Fibroblast of villous mesenchyme (primary cell): Measurements from ENCODE around the gene NUFIP2. TPM values are rescaled to one million over a fixed set of nuclear protein-coding genes. Genes with fewer than 3 reads are reported as not detected.
A peak's percentile ranks its signal among the peaks of the same experiment; 100 is the strongest.
"Not testable (repeated sequence)": the region's sequence is repeated elsewhere in the genome, so short reads cannot be mapped to it uniquely, and the experiment has no call there.

Source experiments
- DNase-seq: peaks from one replicate; pipeline ENCODE4 v3.0.0-alpha.2; 2010; ENCODE audit warnings: low read depth
- H3K4me3 ChIP-seq: 2 replicates; pipeline ENCODE4 v1.5.1; 2011; ENCODE audit warnings: low read depth, mild to moderate bottlenecking, low read length
- total RNA-seq: library from RNA; depleted of rRNA; stranded (reverse); fragments of >200 nt; gene quantifications from 2 replicates; pipeline ENCODE4 v1.2.3, GENCODE V29; 2012
- TF ChIP-seq, protein P1 (sequence below): IDR thresholded peaks from 2 replicates; pipeline ENCODE4 v1.5.1; 2012; ENCODE audit warnings: low read depth, mild to moderate bottlenecking, low read length; ENCODE audit not compliant: insufficient read depth

Gene NUFIP2
- total RNA-seq, 1 donor = 67.4 TPM

DNA sequence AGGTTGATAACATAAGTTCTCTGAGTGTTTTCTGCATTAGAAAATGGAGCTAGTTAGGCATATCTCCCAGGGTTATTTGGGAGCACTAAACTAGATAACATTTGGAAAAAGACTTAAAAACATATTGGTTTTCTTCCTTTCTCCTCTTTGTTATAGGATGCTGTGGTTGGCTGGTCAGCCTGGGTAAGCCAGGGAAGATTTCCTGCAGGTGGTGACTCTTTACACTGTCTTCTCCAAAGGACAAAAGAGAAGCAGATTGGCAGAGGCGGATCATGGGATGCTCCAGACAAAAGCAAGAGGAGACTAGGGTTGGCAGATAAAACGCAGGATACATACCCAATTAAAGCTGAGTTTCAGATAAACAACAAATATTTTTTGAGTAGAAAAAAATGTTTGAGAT, 53.5 kb downstream of the NUFIP2 start:
- TF ChIP-seq, protein P1, sequence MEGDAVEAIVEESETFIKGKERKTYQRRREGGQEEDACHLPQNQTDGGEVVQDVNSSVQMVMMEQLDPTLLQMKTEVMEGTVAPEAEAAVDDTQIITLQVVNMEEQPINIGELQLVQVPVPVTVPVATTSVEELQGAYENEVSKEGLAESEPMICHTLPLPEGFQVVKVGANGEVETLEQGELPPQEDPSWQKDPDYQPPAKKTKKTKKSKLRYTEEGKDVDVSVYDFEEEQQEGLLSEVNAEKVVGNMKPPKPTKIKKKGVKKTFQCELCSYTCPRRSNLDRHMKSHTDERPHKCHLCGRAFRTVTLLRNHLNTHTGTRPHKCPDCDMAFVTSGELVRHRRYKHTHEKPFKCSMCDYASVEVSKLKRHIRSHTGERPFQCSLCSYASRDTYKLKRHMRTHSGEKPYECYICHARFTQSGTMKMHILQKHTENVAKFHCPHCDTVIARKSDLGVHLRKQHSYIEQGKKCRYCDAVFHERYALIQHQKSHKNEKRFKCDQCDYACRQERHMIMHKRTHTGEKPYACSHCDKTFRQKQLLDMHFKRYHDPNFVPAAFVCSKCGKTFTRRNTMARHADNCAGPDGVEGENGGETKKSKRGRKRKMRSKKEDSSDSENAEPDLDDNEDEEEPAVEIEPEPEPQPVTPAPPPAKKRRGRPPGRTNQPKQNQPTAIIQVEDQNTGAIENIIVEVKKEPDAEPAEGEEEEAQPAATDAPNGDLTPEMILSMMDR = no peak
- peak; percentile 27 for DNase-seq
- no peak overlapping the region for H3K4me3 ChIP-seq

DNA sequence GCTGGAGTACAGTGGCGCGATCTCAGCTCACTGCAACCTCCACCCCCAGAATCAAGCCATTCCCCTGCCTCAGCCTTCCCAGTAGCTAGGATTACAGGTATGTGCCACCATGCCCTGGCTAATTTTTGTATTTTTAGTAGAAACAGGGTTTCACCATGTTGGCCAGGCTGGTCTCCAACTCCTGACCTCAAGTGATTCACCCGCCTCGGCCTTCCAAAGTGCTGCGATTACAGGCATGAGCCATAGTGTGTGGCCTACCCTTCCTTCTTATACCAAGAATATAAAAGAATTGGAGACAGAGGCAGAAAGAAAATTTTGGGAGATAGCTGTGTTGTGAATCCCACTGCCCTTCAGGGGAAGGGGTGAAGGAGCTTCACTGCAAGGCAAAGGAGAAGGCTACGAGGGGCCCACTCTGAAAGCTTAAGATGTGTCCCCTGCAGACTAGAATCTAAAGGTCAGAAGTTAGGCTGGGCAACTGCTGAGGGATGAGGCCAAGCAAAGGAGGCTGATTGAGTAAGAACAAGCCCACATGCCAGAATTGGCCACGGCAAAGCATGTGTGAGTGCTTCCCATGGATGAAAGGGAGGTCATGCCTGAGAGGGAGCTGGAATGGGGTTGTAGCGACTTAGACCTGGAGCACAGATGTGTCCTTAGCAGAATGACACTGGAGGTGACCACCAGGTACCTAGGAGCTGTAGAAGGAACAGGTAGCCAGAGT, 55.7 kb downstream of the NUFIP2 start:
- H3K4me3 ChIP-seq = no peak overlapping the region
- DNase-seq = peak; percentile 33
- TF ChIP-seq, protein P1 = no peak

DNA sequence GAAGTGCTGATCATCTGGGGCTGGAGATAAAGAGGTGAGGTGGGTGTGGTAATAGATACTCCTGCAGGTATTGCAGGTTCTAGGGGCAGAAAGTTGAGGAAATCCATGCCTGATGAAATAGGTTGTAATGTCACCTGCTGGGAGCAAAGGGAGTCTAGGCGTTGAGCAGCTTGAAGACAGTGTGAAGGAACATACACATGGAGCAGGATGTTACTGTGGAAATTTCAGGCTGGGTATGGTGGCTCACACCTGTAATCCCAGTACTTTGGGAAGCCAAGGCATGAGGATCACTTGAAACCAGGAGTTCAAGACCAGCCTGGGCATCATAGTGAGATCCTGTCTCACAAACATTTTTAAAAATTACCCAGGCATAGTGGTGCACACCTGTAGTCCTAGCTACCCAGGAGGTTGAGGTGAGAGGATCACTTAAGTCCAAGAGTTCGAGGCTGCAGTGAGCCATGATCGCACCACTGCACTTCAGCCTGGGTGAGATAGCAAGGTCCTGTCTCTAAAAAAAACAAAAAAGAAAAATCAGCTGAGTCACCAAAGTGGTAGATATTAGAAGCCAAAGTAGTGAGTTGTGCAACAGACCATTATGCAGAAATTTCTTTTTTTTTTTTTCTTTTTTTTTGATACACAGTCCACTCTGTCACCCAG, 56.3 kb downstream of the NUFIP2 start:
- no peak overlapping the region for H3K4me3 ChIP-seq
- peak; percentile 69 for DNase-seq
- TF ChIP-seq, protein P1 = no peak

DNA sequence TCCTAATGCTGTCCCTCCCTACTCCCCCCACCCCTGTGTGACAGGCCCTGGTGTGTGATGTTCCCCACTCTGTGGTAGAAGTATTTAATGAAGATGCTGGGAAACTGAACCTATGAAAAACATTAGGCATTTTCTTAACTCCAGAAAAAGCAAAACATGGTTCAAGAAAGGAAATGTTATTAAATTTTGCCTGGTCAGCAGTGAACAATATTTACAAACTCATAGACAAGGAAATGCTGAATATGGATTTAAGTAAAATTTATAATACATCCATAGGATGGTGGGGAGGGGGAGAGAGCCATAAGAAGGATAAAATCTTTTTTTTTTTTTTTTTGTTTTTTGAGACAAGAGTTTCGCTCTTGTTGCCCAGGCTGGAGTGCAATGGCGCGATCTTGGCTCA, 58.0 kb downstream of the NUFIP2 start:
- no peak for DNase-seq
- H3K4me3 ChIP-seq = no peak overlapping the region
- TF ChIP-seq, protein P1 = no peak

DNA sequence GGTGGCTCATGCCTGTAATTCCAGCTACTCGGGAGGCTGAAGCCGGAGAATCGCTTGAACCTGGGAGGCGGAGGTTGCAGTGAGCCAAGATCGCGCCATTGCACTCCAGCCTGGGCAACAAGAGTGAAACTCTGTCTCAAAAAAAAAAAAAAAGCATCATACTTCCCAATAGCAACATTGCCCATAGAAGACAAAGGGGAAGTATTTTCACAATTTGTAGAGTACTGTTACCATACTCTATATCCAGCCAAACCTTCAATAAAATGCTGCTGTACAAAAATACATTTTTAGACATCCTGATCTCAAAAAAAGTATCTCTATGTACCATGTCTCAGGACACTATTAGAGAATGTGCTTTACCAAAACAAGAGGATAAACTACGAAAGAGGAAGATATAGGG, 59.0 kb downstream of the NUFIP2 start:
- not testable (repeated sequence) for H3K4me3 ChIP-seq, DNase-seq

DNA sequence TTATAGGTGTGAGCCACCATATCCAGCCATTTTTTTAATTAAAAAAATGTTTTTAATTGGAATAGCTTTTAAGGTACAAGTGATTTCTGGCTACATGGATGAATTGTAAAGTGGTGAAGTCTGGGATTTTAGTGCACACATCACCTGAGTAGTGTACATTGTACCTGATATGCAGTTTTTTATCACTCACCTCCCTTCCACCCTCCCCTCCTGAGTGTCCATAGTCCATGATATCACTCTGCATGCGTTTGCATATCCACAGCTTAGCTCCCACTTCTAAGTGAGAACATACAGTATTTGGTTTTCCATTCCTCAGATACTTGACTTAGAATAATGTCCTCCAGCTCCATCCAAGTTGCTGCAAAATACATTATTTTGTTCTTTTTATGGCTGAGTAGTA, 60.6 kb downstream of the NUFIP2 start:
- DNase-seq = no peak
- TF ChIP-seq, protein P1 = no peak
- no peak overlapping the region for H3K4me3 ChIP-seq

DNA sequence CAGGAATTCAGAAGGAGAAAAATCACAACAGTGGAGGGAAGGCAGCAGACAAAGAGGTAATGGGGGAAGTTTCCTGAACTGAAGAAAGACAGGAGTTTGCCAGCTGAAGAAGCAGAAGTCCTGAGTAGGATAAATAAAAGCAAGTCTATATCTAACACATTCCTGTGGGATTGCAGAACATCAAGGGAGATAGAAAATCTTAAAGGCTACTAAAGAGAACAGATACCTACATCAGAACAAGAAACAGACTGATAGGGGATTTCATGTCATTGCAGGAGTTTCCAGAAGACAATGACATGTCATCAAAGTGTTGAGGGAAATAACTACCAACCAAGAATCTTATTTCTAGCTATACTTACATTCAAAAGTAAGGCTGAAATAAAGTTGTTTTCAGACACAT, 68.6 kb downstream of the NUFIP2 start:
- no peak overlapping the region for H3K4me3 ChIP-seq
- TF ChIP-seq, protein P1 = no peak
- DNase-seq = no peak

DNA sequence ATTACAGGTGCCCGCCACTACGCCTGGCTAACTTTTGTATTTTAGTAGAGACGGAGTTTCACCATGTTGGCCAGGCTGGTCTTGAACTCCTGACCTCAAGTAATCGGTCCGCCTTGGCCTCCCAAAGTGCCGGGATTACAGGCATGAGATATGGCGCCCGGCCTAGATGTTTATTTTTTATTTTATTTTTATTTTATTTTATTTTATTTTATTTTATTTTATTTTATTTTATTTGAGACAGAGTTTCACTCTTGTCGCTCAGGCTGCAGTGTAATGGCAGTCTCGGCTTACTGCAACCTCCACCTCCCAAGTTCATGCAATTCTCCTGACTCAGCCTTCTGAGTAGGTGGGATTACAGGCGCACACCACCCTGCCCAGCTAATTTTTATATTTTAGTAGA, 72.6 kb downstream of the NUFIP2 start:
- DNase-seq, H3K4me3 ChIP-seq: not testable (repeated sequence)
